GM19099 (cell line): ENCODE data around the gene ZNF641.

ENCODE experiments used
- POLR2A ChIP-seq: IDR thresholded peaks from 3 replicates; pipeline ENCODE4 v1.6.1; 2011; ENCODE audit warnings: low read depth; ENCODE audit not compliant: insufficient read length; ENCODE audit errors: extremely low read depth

ZNF641 gene

DNA sequence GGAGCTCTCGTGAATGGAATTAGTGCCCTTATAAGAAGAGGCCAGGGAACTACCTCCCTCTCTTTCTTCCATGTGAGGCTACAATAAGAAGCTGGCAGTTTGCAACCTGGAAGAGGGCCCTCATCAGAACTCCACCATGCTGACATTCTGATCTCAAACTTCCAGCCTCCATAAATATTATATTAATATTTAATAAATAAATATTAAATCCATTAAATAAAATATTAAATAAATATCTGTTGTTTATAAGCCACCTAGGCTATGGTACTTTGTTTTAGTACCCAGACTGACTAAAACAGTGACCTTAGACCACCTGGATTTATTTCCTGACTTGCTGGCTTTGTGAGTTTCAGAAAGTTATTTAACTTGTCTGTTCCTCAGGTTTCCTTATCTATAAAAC lies 49.9 kb downstream of the ZNF641 start:
- TF ChIP-seq POLR2A, result no peak

DNA sequence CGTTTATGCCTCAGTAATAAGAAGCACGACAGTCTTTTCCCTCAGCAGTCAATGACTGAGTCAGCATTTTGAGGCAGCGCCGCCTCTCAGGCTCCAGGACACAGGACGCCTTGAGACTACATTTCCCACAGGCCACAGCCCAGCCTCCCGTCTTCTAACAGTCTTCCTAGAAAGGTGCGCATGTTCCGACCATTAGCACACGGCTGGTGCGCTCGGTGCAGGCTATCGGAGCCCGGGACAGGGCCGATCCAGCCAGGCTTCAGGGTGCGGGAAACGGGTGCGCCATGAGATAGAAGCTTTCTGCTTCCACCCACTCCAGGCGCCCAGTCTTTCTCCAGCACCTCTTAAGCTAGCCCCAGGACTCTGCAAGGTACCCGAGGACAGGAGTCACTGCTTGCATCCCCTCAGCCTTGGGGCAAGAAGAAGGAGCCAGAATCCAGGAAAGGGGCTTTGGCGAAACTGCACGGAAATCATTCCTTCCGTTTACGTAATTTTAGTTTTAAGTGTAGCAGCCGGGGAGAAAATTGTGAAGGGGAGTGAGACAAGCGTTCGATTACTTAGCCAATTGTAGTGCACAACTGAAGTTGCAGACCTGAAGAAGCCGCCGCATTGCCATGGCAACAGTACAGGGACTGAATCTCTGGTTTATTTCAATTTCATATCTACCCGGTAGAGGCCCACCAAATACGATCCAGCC lies 54.0 kb downstream of the ZNF641 start:
- TF ChIP-seq POLR2A, result no peak

DNA sequence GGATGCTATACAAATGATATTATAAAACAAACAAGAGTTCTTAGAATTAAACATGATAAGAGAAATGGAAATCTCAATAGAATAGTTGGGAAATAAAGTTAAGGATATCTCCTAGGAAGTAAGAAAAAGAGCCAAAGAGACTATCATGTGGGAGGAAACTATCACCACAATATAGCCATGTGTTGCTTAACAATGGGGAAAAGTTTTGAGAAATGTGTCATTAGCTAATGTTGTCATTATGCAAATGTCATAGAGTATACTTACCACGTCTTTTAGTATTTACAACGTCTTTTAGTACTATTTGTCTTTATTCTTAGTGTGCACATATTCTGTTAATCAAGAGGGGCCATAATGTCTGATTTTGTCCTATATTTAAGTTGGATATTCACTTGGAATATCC lies 58.7 kb downstream of the ZNF641 start:
- TF ChIP-seq POLR2A, result no peak

DNA sequence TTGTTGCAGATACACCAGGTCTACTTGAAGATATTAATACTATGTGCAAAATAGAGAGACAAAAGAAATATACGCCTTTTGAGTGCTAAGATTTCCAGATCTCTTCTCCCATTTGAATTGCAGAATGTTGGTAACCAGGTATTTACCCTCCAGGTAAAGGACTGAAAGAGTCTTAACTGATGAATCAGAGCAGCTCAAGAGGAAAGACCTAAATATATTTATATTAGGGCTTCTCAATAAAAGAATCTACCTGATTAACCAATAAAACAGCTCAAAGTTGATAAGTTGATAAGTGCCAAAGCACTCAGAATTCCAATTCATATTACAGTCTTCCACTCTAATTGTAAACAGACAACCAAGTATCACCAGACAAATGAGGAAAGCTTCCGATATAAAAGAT lies 59.2 kb downstream of the ZNF641 start:
- TF ChIP-seq POLR2A, result no peak

DNA sequence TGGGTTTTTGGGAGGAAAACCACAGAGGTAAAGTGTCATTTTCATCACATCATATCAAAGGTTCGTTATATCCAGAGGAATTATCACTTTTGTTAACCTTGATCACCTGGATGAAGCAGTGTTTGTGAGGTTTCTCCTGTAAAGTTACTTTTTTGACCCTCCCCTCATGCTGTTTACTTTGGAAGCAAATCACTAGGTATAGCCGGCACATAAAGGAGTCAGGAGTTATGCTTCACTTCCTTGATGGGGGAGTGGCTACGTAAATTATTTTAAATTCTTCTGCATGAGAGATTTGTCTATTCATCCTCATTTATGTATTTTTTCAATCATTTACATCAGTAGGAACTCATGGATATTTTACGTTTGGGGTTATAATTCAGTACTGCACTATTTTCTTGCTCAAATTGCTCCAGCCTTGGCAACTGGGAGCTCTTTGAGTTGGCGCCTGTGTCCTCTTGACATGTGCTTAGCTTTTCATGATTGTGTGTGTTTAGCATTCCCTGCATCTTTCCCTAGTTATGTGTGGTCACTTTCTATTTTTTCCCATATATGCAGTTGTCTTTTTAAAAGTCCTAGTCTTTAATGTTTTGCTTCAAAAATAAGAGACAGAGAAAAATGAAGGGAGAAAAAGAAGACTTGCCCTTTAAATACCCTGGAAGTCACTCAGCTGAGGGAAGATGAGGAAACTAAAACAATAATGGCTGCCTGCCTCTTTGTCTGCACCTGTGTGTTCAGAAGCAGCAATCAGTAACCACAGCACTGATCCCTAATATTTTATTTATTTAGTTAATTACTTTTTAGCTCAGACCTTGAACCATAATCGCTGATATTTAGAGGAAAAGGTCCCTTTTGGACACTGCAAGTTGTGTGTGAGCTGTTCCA lies 62.1 kb downstream of the ZNF641 start:
- no peak for TF ChIP-seq POLR2A
